HG03135 (cell line): ENCODE results near the gene RHOBTB1.
A peak's percentile ranks its signal among the peaks of the same experiment; 100 is the strongest.
"Not testable (repeated sequence)": the region's sequence is repeated elsewhere in the genome, so short reads cannot be mapped to it uniquely, and the experiment has no call there.

Source experiments
- ATAC-seq: cut with Tn5 transposase; IDR thresholded peaks from one replicate; pipeline ENCODE4 v1.9.1; 2021; ENCODE audit warnings: mild to moderate bottlenecking, moderate library complexity; ENCODE audit not compliant: unreplicated experiment

Gene RHOBTB1

GRCh38 chr10:60910543-60910942, 33.4 kb downstream of the RHOBTB1 start:
- no peak for ATAC-seq

- no peak for ATAC-seq
Measured at GRCh38 chr10:60908896-60909295, 35.1 kb downstream of the RHOBTB1 start.

GRCh38 chr10:60908031-60908430, 36.0 kb downstream of the RHOBTB1 start:
- ATAC-seq = no peak

DNA sequence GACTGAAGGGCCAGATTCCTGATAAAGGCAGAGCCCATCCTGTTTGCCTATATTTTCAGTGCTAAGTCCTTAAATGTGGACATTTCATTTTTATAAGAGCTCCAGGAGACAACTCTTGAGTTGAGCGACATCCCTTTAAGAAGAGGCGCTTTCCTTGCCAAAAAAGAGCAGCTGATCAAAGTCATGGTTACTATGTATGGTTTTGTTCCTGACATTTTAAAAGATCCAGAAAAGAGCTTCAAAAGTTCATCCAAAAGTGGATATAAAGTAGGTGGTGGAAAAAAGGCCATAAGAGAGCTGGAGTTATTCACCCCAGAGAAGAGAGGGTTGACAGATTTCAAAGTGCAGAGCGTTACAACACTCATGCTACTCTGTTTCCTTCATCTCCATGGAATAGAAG, 36.7 kb downstream of the RHOBTB1 start:
- no peak for ATAC-seq

- not testable (repeated sequence) for ATAC-seq
Measured at GRCh38 chr10:60906825-60907224, 37.2 kb downstream of the RHOBTB1 start.

DNA sequence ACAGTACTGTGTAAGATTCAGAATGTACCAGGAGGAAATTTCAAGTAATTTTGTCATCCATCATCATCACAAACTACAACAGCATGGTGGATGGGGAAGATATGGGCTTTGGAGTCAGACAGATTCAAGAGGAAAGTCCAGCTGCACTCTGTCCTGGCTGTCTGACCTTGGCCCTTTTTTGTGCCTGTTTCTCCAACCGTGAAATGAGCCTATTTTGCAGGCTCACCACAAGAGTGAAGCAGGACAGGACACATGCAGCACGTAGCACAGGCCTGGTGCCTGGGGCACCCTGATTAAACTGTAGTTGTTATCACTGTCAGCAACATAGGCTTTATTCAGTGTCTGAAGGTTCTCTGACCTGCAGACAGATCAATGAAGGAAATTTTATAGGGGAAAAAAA, 37.6 kb downstream of the RHOBTB1 start:
- no peak for ATAC-seq

DNA sequence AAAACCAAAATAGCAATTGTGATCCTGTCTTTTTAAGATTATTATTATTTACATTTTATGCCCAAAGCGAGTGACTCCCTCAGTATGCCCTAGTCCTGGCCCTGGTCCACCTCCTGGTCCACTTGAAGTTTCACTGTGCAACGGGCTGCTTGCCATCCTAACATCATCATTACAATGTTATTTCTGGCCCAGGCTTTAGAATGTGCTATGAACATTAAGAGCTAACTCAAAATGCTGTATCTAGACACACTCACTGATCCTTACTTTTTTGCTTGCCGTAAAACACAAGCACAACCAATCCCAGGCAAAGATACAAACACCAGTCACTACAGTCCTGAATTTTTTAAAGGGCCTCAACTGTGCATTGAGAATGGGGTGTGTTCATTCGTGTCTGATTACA, 38.4 kb downstream of the RHOBTB1 start:
- ATAC-seq = no peak

DNA sequence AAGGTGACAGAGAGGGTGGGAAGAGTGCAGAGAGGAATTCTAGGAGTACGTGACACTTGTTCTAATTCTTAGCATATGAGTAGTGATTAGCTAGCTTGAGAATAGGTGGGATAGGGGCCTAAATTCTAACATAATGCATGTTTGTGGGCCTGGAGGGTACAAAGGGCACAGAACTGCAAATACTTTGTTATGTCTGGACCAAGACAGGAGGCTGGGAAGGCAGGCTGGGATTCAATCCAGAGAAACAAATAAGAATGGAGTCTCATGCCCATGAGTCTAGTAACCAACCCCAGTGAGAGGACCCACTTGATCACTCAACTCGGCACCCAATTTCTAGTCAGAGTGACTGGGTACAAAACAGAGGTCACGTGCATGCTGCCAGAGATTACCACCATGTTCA, 40.9 kb downstream of the RHOBTB1 start:
- ATAC-seq = no peak

DNA sequence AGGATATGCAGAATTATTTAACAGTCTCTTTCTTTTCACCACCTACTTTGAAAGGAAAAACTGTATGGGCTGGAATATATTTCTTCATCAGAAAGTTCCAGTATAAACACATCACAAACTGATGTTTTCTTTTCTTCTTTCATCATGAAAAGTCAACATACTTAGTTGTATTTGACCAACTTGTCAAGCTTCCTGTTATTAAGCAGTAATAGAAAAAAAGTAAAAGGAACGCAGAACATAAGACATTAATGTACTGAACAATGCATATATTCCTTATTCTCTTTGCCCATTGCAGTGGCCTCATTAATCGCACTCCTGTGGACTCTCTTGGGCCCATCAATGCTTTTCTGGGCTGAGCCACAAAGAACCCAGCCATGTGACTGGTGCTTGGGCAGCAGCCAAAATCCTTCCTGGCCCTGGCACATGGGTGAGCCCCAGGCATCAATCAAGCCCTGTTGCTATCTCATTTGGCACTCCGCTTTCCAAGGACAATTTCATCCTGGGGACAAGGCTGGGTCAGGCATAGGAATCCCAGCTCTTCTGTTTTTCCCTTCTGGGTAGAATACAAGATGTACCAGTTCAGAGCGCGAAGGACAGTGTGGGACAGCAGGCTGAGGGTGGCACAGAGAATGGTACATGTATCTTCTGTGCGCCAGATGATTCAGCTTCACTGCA, 42.3 kb downstream of the RHOBTB1 start:
- no peak for ATAC-seq

GRCh38 chr10:60899266-60899665, 44.7 kb downstream of the RHOBTB1 start:
- no peak for ATAC-seq

DNA sequence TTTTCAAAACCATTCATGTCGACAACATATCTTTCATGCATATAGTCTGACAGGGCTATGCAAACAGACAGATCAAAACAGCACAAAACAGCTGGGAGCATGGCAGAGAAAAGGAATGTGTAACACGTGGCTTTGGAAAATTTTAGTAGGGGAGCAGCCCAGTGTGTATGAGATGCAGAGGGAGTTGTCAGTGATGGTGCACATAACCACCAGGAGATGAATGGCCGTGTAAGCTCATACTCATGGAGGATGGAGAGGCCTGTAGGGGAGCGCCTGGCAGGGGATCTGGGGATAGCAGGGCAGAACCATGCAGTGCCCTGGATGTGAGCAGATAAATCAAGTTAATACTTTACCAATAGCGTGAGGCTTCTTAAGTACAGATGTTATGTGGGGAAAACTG, 45.7 kb downstream of the RHOBTB1 start:
- no peak for ATAC-seq

DNA sequence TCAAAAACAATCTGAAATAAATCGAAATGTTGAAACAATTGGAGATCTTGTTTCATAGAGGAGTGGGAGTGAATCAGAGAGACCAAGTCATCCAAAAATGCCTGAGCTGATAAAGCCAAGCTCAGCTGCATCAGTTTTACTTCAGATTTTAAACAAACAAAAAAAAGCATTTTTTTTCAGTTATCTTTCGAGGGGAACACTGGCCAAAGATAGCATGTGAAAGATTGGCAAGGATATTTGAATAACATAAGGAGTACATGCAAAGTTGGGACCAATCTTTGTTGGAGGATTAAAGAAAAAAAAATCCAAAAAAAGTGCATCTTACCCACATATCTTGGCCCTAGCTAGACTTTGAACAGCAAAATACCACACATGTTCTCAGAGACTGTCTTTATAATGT, 47.2 kb downstream of the RHOBTB1 start:
- no peak for ATAC-seq

- no peak for ATAC-seq
Measured at GRCh38 chr10:60896033-60896432, 48.0 kb downstream of the RHOBTB1 start.

DNA sequence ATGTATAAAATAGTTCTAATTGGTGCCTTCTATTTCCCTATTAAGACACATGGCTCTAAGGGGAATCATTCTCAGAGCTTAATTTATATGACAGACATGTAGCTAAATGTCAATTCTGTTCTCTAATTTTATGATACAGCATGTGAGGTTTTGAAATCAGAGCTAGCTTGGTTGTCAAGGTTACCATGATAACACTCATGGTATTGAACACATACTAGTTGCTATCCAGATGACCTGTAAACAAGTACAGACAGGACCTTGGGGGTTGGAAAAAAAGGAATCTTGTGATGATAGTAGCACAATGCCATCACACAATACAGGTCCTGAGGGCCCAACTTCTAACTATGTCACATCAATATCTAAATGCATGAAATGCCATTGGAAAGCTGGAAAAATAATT, 49.2 kb downstream of the RHOBTB1 start:
- no peak for ATAC-seq

DNA sequence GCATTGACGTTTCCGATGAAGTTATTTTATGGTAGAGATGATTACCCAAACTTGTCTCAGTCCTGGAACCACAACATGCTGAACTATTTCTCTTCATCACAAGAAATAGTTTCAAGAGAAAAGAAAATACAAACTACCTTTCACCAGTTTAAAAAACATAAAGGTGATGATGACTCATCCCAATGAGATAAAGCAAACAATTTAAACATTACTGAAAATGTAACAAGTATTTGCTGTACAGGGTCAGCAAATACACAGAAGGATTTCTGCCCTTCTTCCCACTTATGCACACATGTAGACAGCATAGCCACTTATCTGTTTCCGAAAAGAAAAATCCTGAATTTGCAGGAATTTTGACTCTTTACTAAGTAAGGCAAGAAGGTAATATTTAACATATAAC, 50.8 kb downstream of the RHOBTB1 start:
- no peak for ATAC-seq

DNA sequence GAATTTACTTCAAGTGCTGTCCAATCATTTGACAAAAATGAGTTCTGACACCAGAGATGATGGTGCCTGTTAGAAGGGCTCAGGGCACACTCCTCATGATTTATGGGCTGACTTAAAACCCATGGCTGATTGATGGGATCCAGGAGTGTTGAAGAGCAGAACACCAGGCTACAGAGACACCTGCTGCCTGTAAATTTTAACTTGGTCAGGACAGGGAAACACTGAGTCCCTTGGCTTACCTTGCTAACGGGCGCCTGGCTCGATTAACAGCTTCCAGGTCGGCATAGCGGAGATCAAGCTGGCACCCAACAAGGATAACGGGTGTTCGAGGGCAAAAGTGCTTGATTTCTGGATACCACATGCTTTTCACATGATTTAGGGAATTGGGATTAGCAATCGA, 51.4 kb downstream of the RHOBTB1 start:
- no peak for ATAC-seq

DNA sequence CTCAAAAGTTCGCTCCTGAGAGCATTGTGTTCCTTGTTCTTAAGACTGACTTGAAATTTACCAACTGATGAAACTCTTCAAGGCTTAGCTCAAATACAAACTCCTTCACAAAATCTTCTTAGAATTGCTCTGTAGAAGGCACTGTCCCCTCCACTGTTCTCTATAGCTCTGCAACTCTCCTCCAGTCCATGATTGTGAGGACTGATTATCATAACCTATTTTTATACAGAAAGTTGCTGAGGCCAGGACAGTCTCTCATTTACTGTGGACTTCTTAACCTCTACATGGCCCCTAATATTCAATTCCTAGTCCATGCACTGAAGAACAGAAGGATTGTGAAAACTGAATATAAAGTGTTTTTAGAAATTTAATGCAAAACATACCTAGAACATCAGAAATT, 53.2 kb downstream of the RHOBTB1 start:
- no peak for ATAC-seq

GRCh38 chr10:60883187-60883586, 60.8 kb downstream of the RHOBTB1 start:
- peak; percentile 57 for ATAC-seq

GRCh38 chr10:60878224-60878623, 65.8 kb downstream of the RHOBTB1 start:
- ATAC-seq = no peak

GRCh38 chr10:60877777-60878120, 66.2 kb downstream of the RHOBTB1 start:
- ATAC-seq = no peak

- no peak for ATAC-seq
Measured at GRCh38 chr10:60877061-60877776, 66.8 kb downstream of the RHOBTB1 start.

- ATAC-seq = no peak
Measured at GRCh38 chr10:60873758-60874157, 70.2 kb downstream of the RHOBTB1 start.

DNA sequence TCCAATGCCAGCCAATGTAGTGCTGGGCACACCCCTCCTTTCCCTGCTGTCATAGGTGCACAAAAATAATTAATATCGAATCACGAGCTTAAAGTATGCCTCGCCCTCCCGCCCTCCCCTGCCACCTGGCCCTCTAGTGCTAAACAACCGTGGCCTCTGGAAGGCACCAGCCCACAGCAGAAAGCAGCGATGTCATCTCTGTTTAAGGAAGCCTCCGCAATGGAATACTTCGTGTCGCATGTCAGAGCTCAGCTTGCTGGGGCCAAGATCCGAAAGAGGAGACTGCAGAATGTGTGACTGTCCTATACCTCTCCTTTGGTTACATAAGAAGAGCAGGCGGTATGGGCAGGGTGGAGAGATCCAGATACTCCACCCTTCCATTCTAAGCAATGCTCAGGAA, 71.5 kb downstream of the RHOBTB1 start:
- ATAC-seq = no peak
